Mucosa of rectum (tissue), 2 donors: Measurements from ENCODE around the gene MESD.
A peak's percentile ranks its signal among the peaks of the same experiment; 100 is the strongest.

Source experiments
- H3K27ac ChIP-seq, 2 donors: one replicate each; pipeline ENCODE4 v1.7.0; 2013; ENCODE audit warnings: inconsistent platforms in 2 of 2, low read depth in 2 of 2, low read length in 2 of 2
- H3K27me3 ChIP-seq, 2 donors: one replicate each; pipeline ENCODE4 v1.7.0; 2013; ENCODE audit warnings: low read length in 2 of 2; ENCODE audit not compliant: control insufficient read depth in 2 of 2, insufficient read depth in 2 of 2
- H3K36me3 ChIP-seq, 2 donors: one replicate each; pipeline ENCODE4 v1.7.0; 2013; ENCODE audit warnings: low read length in 2 of 2; ENCODE audit not compliant: control insufficient read depth in 2 of 2, insufficient read depth in 2 of 2
- H3K4me1 ChIP-seq, 2 donors: one replicate each; pipeline ENCODE4 v1.7.0; 2013; ENCODE audit warnings: low read length in 2 of 2, mild to moderate bottlenecking in 1 of 2; ENCODE audit not compliant: control insufficient read depth in 2 of 2, insufficient read depth in 2 of 2
- H3K4me3 ChIP-seq, 2 donors: one replicate each; pipeline ENCODE4 v1.7.0; 2013; ENCODE audit warnings: low read length in 2 of 2
- H3K9ac ChIP-seq, 2 donors: one replicate each; pipeline ENCODE4 v1.7.0; 2013; ENCODE audit warnings: low read length in 2 of 2, low read depth in 1 of 2, mild to moderate bottlenecking in 1 of 2
- H3K9me3 ChIP-seq, 2 donors: one replicate each; pipeline ENCODE4 v1.7.0; 2013; ENCODE audit warnings: low read length in 2 of 2; ENCODE audit not compliant: control insufficient read depth in 2 of 2
- donor health status: healthy.
- donor health status: Normal muscosa, but diverticular disease.

Gene MESD

DNA sequence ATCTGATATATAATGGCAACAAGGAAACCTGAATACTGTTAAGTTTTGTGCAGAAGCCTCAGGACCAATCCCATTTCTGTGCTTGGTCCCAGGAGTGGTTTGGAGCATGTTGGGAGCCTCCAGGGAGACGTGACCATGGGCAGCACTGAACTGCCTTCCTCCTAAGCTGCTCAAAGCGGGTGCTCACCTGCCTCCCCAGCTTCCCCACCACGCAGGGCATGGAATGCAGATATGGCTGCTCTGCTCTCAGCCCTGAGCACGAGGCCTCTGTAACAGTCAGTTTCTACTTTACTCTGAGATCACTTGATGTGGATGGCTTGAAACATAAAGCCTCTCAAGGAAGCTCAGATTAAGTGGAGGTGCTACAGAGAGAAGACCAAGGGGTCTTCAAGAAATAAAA, 49.3 kb downstream of the MESD start:
- Histone ChIP-seq H3K9me3 (no peaks in the 10 kb centered on the region), H3K27me3 (no peaks in the 10 kb centered on the region), H3K4me3 (no peak overlapping the region), H3K4me1 (no peaks in the 10 kb centered on the region), H3K27ac (no peak overlapping the region), H3K9ac (no peak overlapping the region), H3K36me3 (peaks cover 6 to 12% of the 10 kb centered on the region in 2 donors)

DNA sequence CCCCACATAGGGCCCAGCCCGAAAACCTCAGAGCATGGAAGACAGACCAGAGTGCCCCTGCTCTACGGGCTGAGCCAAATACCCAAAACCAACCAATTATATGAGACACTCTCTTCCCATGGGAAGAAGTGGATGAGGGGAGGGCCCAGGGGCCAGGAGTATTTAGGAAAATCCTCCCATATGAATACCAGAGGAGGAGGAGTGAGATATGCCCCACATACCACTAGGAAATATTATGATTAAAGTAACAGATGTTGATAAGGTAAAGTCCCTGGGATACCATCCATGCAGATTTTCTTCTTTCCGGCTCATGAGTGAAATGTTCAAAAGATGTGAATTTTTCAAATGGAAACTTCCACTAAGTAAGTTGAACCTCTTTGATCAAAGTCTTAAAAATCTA, 50.4 kb downstream of the MESD start:
- Histone ChIP-seq H3K9ac (no peak overlapping the region), H3K36me3 (peaks cover 6 to 12% of the 10 kb centered on the region in 2 donors), H3K27me3 (no peaks in the 10 kb centered on the region), H3K4me1 (no peaks in the 10 kb centered on the region), H3K9me3 (no peaks in the 10 kb centered on the region), H3K27ac (no peak overlapping the region), H3K4me3 (no peak overlapping the region)

DNA sequence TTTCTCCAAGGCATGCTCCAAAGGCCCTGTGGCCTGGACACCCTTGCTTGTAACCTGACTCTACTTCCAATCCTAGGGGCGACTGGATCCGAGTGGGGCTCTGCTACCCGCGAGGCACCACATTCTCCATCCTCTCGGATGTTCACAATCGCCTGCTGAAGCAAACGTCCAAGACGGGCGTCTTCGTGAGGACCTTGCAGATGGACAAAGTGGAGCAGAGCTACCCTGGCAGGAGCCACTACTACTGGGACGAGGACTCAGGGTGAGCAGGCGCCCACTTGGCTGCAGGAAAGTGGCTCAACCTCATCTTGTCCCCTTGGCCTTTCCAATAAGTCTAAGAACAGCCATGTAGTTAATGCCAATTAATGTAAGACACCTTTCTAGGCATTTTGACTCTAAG, 51.9 kb downstream of the MESD start:
- Histone ChIP-seq H3K27me3 (no peaks in the 10 kb centered on the region), H3K36me3 (peaks cover 2 to 12% of the 10 kb centered on the region in 2 donors), H3K9ac (no peak overlapping the region), H3K9me3 (no peaks in the 10 kb centered on the region), H3K4me1 (no peaks in the 10 kb centered on the region), H3K4me3 (no peak overlapping the region), H3K27ac (no peak overlapping the region)

DNA sequence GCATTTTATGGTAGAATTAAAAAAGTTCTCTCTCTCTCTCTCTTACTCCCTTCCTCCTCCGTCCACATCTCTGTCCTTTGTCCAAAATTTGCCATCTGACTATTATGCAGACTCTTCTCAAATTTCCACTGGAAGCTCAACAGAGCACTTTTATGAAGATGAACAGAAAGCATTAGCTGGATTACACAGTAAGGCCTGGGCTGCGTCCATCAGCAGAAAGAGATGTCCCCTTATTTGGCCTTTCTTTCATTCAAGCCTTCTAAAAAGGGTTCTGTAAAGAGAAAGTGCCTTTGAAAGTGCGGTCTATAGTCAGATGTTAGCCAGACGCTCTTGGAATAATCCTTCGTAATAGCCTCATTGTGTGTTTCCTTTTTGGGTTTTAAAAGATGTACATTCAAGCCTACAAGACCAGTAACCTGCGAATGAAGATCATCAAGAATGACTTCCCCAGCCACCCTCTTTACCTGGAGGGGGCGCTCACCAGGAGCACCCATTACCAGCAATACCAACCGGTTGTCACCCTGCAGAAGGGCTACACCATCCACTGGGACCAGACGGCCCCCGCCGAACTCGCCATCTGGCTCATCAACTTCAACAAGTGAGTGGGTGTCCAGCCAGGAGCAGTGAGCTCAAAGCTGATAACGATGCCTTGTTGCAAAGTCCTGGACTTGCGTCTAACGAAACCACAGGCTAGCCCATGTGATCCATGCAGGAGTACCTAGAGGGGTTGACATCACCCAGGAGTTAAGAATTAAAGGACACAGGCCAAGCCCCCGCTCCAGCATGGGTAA, 53.1 kb downstream of the MESD start:
- H3K4me1 ChIP-seq, result no peaks in the 10 kb centered on the region
- H3K9ac ChIP-seq, result no peak overlapping the region
- H3K4me3 ChIP-seq, result no peak overlapping the region
- H3K27ac ChIP-seq, result no peak overlapping the region
- no peaks in the 10 kb centered on the region for H3K9me3 ChIP-seq
- H3K36me3 ChIP-seq, result peaks cover 0 to 11% of the 10 kb centered on the region in 2 donors
- no peaks in the 10 kb centered on the region for H3K27me3 ChIP-seq

DNA sequence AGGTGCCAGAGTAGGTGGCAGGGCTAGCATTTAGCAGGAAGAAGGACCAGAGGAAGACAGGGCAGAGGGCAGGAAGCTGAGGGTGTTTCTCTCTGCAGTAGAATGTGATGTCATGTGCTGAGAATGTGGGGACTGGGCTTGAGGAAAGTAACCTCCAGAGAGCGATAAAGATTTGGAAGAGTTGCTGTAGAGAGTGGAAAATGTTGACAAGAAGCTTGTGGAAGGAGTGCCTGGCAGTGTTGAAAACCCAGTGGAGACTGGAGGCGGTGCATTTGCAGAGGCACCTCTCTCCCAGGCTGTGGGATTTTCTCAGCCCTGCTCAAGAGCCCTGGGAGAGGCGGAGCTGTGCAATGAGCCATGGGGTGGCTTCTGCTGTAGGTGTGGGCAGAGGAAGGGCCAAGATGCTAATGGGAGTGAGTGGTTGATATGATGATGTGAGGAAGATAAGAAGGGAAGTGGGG, 54.8 kb downstream of the MESD start:
- Histone ChIP-seq H3K9ac (no peak overlapping the region), H3K36me3 (no peaks in the 10 kb centered on the region), H3K9me3 (no peaks in the 10 kb centered on the region), H3K4me1 (no peaks in the 10 kb centered on the region), H3K27me3 (no peaks in the 10 kb centered on the region), H3K4me3 (no peak overlapping the region), H3K27ac (no peak overlapping the region)

DNA sequence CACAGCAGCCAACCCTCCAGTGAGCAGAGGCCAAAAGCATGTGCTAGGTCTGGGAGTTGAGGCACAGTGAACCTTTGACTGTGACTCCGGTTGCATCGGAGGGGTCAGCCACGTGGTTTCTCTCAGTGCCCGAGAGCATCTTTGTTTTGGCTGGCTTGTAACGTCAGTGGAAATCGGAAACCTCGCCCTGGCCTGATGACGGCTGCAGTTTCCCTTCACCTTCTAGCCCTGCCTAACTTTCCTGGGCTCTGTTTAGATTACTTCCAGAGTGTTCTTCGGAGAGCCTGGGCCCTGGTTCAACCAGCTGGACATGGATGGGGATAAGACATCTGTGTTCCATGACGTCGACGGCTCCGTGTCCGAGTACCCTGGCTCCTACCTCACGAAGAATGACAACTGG, 56.6 kb downstream of the MESD start:
- Histone ChIP-seq H3K4me3 (no peak overlapping the region), H3K27me3 (no peaks in the 10 kb centered on the region), H3K27ac (peak overlapping the region in 1 of 2 donors; percentile 45)

DNA sequence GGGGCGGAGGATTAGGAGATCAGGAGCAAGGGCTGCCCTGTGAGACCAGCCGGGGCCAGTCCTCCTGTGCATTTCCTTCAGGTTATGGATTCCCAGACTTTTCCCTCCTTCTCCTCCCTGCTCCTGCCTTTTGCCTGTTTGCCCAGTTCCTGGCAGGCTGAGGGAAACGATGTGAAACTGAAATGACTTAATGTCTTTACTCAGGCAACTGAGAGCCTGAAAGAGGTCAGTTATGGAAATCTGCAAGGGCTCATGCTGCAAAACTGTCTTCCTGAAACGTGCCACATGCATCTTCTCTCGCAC, 57.2 kb downstream of the MESD start:
- H3K9ac ChIP-seq, result no peak overlapping the region
- H3K9me3 ChIP-seq, result no peaks in the 10 kb centered on the region
- H3K27ac ChIP-seq, result peak overlapping the region in 1 of 2 donors; percentile 45
- H3K4me1 ChIP-seq, result no peaks in the 10 kb centered on the region
- H3K4me3 ChIP-seq, result no peak overlapping the region
- no peaks in the 10 kb centered on the region for H3K27me3 ChIP-seq
- no peaks in the 10 kb centered on the region for H3K36me3 ChIP-seq

More for the DNA sequence above, 56.6 kb downstream of the MESD start:
- no peak overlapping the region for H3K9ac ChIP-seq
- H3K4me1 ChIP-seq, result no peaks in the 10 kb centered on the region
- H3K36me3 ChIP-seq, result no peaks in the 10 kb centered on the region
- H3K9me3 ChIP-seq, result no peaks in the 10 kb centered on the region

DNA sequence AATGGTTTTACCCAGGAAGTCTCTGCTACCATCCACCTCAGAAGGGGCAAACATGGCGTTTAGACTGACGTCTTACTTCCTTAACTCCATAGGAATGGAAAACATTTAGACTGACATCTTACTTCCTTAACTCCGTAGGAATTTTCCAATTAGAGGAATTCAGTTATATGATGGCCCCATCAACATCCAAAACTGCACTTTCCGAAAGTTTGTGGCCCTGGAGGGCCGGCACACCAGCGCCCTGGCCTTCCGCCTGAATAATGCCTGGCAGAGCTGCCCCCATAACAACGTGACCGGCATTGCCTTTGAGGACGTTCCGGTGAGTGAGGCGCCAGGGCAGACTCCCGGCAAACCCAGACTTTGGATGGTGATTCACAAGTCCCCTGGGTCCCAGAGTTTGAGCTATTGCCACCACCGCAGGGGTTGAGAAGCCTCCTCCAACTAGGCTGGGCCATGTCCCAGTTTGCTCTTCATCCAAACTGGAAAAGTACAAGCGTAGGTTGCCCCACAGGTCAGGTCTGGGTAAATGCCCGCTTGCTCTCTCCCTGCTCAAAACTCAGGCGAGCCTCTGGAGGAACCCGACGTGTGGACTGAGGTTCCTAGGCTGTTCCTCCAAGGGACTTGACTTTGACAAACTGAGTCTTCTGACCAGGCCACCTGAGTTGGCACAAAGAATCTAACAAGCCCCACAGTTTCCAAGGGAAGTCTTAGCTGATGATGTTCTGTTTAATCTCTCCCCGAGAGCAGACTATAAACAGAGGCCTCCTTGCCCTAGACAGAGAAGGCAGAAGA, 57.7 kb downstream of the MESD start:
- Histone ChIP-seq H3K27me3 (no peaks in the 10 kb centered on the region), H3K9ac (no peak overlapping the region), H3K27ac (no peak overlapping the region)

DNA sequence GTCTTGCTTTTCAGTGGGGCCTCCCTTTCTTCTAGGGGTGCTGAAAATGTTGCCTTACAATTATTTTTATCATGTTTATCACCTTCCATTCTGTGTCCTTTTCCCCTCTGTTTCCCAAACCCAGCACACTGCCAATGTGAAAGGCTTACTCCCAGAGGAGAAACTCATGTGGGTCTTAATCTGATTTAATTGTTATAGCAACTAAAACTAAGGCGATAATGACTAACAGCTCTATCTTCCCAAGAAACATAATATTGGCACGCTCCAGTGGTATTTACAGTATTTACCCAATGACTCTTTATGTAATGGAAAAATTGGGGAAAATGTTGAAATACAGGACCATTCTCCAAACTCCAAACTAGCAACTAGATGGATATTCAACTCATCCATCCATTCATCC, 58.4 kb downstream of the MESD start:
- Histone ChIP-seq H3K4me1 (no peaks in the 10 kb centered on the region), H3K4me3 (no peak overlapping the region), H3K36me3 (no peaks in the 10 kb centered on the region), H3K27me3 (no peaks in the 10 kb centered on the region), H3K27ac (no peak overlapping the region), H3K9ac (no peak overlapping the region), H3K9me3 (no peaks in the 10 kb centered on the region)

More for the DNA sequence above, 57.7 kb downstream of the MESD start:
- Histone ChIP-seq H3K4me1 (no peaks in the 10 kb centered on the region), H3K9me3 (no peaks in the 10 kb centered on the region), H3K36me3 (no peaks in the 10 kb centered on the region), H3K4me3 (no peak overlapping the region)

DNA sequence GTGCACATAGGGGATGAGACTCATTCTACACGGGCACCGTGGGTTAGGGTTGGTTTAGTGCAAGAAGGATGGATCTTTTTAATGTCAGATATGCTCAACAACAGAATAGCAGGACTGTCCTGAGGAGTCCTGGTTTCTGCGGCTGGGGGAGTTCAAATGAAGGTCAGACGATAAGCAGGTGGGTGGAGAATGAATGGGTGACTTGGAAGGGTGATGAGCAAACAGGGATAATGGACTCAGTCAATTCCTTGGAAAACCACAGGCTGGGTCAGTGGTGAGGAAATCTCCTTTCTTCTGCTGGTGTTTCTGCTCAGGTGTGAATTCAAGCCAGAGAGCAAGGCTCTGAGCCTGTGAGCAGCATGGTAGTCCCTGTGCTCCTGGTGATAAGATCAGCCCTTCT, 59.9 kb downstream of the MESD start:
- no peak overlapping the region for H3K4me3 ChIP-seq

More for the DNA sequence above, 59.9 kb downstream of the MESD start:
- no peak overlapping the region for H3K27ac ChIP-seq
- no peaks in the 10 kb centered on the region for H3K27me3 ChIP-seq
- H3K9me3 ChIP-seq, result no peaks in the 10 kb centered on the region
- H3K9ac ChIP-seq, result no peak overlapping the region
- H3K36me3 ChIP-seq, result no peaks in the 10 kb centered on the region
- no peaks in the 10 kb centered on the region for H3K4me1 ChIP-seq
